ENCODE data around the gene RAB40C. TPM values are rescaled to one million over a fixed set of nuclear protein-coding genes. Genes with fewer than 3 reads are reported as not detected.

RAB40C gene
- total and polyA plus RNA-seq, 4 donors = 6.1 to 11.0 (median 9.2) TPM

- H3K9ac ChIP-seq (ENCODE audit: low read depth in 1 of 2, low read length in 2 of 2) = no peak overlapping the region
Observed at GRCh38 chr16:554297-554621, 35.6 kb upstream of the RAB40C start.

More at GRCh38 chr16:554297-554621, 35.6 kb upstream of the RAB40C start:
- no peak for DNase-seq (ENCODE audit: low spot score)
- TF ChIP-seq REST (IDR thresholded peaks at IDR 0.05) (no peak), RAD21 (IDR thresholded peaks at IDR 0.05) (no peak), JUND (IDR thresholded peaks at IDR 0.05) (no peak), GABPA (IDR thresholded peaks at IDR 0.05 in 1 of 2, conservative IDR thresholded peaks at IDR 0.05 in 1 of 2) (no peak), ZBTB33 (IDR thresholded peaks at IDR 0.05) (no peak), ATF3 (IDR thresholded peaks at IDR 0.05) (no peak), TAF1 (conservative IDR thresholded peaks at IDR 0.05) (no peak), FOXA1 (IDR thresholded peaks at IDR 0.05) (no peak), RXRA (IDR thresholded peaks at IDR 0.05) (no peak), MAX (IDR thresholded peaks at IDR 0.05) (no peak), EGR1 (IDR thresholded peaks at IDR 0.05; ENCODE audit: low read depth in 2 of 2) (no peak), YY1 (IDR thresholded peaks at IDR 0.05) (no peak), HNF4G (IDR thresholded peaks at IDR 0.05) (no peak), SP1 (IDR thresholded peaks at IDR 0.05) (no peak), FOXA2 (IDR thresholded peaks at IDR 0.05) (no peak), CTCF (IDR thresholded peaks at IDR 0.05; ENCODE audit: low read depth, low read length, missing input control) (no peak), NR2F2 (IDR thresholded peaks at IDR 0.05) (no peak), HNF4A (conservative IDR thresholded peaks at IDR 0.05) (no peak)
- Histone ChIP-seq H3K9me3 (ENCODE audit: control insufficient read depth in 4 of 4, low read length in 3 of 4) (no peaks in the 10 kb centered on the region), H3K27ac (ENCODE audit: low read depth in 1 of 2, low read length in 2 of 2) (no peak overlapping the region), H3K4me1 (ENCODE audit: control insufficient read depth in 4 of 4, insufficient read depth in 4 of 4, low read length in 3 of 4) (peaks cover 0 to 16% (median 8%) of the 10 kb centered on the region in 4 donors), H3K36me3 (ENCODE audit: control insufficient read depth in 4 of 4, insufficient read depth in 3 of 4, low read depth in 1 of 4, low read length in 3 of 4) (peaks cover 0 to 20% (median 10%) of the 10 kb centered on the region in 4 donors), H3K27me3 (ENCODE audit: control insufficient read depth in 4 of 4, insufficient read depth in 4 of 4, low read length in 3 of 4) (peaks cover 0 to 3% (median 0%) of the 10 kb centered on the region in 4 donors), H3K4me3 (ENCODE audit: low read depth in 1 of 3, low read length in 3 of 3) (no peak overlapping the region)
- 85% methylated on average over 11 of the region's 11 CpGs for WGBS

Measured in liver (tissue), 9 donors.